Stimulated activated CD4-positive, alpha-beta T cell treated with anti-CD3 and anti-CD28 coated beads, TNF-alpha, amount 100 ng/mL, for 1 hour (primary cell): Measurements from ENCODE around the gene TNFRSF13B.

Experiments used
- DNase-seq, 3 donors: peaks; one replicate each; pipeline ENCODE4 v3.0.0-alpha.2; 2020; ENCODE audit warnings: low read depth in 3 of 3, low spot score in 1 of 3

The TNFRSF13B gene

DNA sequence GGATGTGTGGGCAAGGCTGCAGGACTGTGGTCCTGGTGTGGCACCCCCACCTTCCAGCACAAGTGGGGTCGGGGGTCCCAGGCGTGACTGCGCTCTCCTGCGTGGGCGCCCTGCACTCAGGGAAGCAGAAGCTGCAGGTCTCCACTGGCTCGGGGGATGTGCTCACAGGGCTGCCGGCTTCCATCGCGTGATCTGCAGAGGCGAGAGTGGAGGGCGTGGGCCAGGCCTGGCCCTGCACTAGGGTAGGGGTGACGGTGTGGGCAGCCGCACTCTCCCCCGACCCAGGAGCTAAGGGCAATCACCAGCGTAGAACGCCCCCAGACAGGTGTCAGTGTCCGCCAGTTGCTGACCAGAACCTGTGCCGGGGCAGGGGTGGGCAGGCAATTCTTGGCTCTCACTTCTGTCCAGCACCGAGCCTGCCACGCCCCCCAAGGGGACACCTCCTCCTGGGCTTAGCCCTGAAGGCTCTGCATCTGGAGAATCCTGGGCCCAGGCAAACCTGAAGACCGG, 32.3 kb downstream of the TNFRSF13B start:
- no peak for DNase-seq

DNA sequence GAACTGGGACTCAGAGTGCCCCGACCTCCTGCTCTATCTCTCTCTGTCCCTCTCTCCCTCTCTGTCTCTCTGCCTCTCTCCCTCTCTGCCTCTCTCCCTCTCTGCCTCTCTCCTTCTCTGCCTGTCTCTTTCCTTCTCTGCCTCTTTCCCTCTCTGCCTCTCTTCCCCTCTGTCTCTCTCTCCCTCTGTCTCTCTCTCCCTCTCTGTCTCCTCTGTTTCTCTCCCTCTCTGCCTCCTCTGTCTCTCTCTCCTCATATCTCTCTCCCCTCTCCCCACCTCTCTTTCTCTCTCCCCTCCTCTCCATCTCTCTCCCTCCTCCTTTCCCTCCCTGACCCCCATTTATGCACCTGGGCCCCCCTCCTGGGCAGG, 32.7 kb downstream of the TNFRSF13B start:
- no peak for DNase-seq

DNA sequence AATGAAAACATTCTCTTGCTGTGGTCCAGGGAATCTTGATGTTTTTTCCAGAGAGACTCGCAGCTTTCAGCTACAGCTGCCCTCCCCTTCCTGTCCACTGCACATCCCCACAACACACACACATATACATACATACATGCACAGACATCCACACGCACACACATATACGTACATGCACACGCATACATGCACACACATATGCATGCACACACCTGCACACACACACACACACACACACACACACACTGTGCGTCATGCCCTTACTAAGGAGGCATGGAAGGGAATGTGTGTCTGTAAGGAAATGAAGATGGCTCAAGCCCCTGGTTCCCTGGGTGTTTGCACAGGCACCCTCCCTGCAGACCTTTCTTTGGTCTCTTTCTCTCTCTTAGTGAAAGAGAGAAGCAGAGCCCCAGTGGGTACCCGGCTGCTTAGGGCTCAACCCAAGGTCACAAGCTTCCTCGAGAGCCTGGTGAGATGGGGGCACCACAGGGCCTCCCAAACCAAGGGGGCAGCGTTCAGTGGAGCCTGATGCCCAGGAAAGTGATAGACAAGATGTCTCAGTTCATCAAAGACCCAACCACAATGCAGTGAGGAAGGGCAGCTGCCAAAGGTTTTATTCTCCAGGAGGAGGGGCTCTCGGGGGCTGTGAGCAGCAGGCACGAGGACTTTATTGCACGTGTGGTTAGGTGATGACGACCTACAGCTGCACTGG, 33.3 kb downstream of the TNFRSF13B start:
- DNase-seq, result no peak

DNA sequence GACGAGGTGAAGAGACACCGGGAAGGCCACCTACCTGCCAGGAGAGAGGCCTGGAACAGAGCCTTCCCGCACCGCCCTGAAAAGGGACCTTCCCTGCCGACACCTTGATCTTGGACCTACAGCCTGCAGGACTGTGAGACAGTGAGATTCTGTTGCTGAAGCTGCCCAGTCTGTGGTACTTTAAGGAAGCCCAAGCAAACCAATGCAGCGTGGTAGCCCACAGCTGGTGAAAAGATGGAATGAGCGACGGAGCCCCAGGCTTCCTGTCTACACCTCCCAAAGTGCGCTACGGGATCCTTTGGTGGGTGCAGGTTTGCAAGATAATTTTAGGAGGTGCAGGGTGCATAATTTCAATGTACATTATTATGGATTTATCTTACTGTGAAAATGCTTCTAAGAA, 33.9 kb downstream of the TNFRSF13B start:
- no peak for DNase-seq

DNA sequence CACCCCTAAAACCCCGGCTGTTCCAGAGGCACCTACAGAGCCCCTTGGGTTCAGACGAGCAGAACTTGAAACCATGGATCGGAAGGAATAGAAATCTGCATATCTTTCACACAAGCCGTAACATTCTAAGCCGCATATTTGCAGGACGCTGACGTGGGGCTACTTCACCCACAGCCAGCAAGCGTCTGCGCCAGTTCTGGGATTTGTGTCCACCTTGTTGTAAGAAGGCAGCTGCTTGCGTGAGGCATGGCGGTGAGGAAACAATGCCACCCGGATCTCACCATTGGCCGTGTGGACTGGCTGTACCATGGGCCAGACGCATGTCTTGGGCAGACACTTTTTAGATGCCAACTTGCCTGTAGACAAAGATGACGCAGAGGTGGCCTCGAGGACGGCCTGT, 34.5 kb downstream of the TNFRSF13B start:
- no peak for DNase-seq

DNA sequence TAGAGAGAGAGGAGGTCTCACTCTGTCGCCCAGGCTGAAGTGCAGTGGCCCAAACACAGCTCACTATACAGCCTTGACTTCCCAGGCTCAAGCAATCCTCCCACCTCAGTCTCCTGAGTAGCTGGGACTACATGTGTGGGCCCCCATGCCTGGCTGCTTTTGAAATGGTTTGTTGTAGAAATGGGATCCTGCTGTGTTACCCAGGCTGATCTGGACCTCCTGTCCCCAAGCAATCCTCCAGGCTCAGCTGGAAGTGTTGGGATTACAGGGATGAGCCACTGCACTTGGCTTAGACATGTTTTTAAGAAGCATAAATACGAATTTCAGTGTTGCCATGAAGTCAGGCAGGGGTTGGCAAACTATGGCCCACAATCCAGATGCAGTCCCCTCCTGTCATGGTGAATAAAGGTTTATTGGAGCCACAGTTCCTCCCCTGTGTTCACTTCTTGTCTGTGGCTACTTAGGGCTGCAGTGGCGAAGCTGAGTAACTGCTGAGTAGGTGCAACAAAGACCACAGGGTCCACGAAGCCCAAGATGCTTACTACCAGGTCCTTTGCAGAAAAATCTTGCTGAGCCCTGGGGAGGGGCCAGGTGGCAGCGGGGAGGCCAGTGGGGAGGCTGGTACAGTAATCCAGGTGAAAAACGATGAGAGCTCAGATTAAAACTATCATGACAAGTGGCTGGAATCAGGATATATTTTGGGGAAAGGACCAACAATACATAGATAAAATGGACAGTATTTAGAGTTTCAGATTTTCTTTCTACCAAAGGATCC, 35.2 kb downstream of the TNFRSF13B start:
- no peak for DNase-seq

DNA sequence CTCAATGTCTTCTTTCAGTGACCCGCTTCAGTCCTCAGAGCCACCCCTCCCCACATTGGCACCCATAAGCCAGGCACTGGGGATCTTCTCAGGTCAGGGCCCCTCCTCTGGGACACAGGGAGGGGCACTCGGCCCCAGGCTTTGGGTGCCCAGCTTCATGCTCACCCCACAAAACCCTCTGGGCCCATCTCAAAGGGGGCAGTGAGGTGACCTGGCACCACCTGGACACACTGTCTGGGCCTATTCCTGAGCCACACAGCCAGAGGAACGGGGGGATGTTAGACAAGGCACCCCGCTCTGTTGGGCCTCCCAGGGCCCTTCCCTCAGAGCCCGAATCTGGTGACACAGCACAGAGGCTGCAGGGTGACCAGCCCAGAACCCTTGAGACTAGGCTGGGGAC, 36.1 kb downstream of the TNFRSF13B start:
- DNase-seq, result no peak

DNA sequence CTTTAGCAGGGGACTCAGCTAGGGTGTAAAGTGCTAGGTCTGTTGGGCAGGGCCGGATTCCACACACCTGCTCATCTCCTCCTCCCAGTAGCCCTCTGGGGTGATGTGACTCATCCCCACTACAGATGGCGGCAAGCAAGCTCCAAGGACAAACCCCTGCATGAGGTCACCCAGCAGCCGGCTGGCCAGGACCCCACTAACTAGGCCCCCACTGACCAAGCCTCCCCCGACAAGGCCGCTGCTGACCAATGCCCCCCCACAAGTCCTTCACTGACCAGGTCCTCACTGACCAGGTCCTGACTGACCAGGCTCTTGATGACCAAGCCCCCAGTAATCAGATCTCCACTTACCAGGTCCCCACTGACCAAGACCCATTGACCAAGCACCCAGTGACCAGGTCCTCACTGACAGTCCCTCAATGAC, 36.7 kb downstream of the TNFRSF13B start:
- no peak for DNase-seq

DNA sequence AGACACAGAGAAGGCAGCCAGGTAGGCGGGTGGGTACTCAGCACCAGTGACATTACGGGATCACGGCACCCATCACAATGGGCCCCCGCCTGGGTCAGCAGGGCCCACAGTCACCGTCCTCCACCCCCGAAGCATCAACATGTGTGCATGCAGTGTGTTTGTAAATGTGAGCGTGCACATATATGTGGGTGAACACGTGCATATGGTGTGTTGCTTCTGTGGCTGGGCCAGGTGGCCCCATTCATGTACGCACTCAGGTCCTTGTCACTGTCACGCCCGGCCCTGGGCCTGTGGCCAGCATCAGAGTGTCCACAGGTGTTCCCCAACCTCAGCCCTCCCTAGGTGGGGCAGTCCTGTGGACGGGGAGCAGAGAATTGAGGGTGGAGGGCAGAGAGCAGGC, 37.1 kb downstream of the TNFRSF13B start:
- no peak for DNase-seq

DNA sequence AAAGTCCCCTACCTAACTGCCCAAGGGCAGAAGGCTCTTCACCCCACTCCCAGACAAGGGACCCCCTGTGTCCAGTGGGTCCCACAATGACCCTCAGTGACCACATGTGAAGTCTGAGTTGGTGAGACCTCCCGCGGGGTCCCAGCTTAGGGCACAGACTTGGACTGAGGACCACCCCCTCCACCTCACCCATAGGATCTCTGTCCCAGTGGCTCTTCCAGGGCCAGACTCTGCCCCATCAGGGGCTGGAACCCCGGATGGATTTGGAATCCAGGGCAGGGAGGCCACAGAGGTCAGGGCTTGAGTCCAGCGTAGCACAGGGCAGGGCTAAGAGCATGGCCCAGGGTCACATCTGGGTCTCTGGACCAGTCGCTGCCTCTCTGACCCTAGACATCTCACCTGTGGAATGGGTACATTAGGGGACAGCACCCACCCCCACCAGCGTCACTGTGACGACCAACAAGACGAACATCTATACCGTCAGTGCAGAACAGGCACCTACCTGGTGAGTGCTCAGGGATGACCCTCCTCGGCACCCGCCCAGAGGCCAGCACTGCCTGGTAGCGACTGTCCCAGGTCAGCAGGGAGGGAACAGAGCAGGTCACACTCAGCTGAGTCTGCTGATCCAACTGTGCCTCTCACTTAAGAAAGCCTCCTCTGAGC, 37.7 kb downstream of the TNFRSF13B start:
- no peak for DNase-seq

DNA sequence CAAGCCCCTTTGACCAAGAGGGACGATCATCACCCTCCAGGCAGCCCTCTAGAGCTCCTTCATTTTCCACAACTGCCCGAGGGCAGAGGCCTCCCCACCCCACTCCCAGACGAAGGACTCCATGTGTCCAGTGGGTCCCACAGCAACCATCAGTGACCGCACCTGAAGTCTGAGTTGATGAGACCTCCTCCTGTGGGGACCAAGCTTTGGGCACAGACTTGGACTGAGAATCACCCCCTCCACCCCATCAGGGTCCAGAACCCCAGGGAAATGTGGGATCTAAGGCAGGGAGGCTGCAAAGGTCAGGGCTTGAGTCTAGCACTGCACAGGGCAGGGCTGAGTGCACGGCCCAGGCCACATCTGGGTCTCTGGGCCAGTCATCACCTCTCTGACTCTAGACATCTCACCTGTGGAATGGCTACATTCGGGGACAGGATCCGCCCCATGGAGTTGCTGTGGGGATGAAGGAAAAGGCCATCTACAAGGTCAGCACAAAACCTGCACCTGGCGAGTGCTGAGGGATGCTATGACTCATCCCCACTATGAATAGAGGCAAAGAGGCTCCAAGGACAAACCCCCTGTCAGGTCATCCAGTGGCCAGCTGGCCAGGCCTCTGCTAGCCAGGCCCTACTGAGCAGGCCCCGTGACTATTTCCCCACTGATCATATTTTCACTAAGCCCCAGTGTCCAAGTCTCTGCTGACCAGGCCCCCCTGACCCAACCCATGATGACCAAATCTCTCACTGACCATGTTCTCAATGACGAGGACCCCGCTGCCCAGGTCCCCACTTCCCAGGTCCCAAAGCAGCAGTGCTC, 38.4 kb downstream of the TNFRSF13B start:
- no peak for DNase-seq

DNA sequence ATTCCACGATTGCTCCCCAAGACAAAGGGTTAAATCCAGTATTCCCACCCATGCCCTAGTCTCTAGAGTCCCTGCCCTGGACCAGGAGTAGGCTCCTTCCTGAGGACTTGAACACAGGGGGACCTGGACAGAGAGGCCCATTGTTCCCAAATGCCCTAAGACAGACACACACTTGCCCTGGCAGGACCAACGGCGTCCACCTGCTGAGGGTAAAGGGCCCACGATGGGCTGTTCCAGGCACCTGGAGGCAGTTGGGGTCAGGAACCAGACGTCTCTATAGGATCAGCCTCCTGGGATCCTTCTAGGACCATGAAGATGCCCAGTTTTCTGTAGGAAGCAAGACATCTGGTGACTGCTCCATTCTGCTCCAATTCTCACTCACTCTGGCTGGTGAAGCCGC, 39.3 kb downstream of the TNFRSF13B start:
- no peak for DNase-seq

DNA sequence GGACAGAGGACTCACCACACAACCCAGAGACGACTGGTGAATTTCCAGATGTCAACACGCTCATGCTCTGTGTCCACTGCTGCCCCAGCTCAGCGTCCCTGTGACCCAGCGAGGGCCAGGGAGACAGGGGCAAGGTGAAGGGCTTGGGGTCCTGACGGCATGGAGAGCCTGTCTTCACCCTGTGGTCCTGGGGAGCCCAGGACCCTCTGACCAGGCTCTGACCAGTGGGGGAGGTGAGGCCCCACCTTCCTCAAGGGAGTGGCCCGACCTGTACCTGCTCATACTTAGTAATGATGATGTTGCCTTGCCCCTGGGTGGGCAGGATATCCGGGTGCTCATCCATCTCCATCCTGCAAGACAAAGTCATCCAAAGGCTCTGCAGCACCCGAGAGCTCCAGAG, 39.8 kb downstream of the TNFRSF13B start:
- no peak for DNase-seq

DNA sequence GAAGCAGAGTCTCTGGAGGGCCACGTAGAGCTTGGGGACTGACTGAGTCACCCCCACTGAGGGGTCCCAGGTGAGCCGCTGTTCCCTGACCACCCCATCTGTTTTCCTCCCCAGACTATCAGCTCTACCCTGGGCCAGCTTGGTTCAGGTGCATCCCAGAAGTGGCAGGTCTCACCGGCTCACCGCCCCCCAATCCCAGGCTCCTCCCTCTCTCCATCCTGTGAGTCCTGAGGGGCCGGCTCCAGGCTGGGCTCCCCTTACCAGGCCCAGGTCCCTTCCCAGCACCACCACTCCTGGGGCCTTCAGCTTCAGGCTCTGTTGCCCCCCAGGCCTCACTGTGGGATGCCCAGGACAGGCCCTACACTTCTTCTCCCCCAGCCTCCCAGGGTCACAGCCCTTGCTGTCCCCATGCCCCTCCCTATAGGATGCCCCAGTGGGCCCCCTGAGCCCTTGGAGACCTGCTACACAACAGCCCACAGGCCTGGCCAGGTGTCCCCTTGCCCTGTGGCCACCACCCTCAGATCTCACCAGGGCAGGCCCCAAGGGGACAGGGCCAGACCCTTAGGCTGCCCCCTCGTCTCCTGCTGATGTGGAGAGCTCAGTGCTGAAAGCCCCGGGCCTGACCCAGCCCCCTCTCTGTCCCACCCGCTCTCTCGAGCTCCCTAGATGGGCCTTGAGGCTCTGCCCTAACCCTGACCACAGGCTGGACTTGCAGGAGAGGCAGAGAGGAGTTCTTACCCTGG, 40.4 kb downstream of the TNFRSF13B start:
- no peak for DNase-seq

DNA sequence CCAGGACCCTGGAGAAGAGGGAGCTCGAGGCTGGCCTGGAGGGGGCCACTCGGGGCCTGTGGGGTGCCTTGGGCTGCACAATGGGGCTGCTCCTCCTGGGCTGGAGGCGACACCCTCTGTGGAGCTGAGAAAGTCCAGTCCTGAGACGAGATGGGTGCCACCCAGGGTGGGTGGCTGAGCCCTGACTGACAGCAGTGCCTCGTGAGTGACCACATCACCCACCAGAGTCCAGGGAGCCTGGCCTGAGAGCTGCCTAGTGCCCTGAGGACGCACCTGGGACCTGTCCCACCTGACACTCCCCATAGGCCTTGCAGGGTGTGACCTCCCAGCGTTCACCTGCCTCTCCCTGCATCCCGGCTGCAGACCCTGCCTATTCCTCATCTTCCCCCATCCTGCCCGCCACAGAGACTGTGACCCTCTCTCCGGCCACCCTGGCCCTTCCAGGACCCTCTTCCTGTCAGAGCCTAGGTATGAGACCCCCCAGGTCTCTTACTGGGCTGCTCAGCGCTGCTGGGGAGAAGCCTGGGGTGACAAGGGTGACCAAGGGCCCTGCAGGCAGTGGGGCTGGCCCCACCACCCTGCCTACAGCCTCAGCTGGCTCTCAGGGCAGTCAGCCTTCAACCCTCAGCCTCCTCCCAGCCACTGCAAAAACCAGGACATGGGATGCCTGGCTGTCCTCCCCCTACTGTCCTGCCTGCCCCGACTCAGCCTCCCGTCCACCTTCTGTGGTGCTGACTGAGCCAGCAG, 41.2 kb downstream of the TNFRSF13B start:
- no peak for DNase-seq

DNA sequence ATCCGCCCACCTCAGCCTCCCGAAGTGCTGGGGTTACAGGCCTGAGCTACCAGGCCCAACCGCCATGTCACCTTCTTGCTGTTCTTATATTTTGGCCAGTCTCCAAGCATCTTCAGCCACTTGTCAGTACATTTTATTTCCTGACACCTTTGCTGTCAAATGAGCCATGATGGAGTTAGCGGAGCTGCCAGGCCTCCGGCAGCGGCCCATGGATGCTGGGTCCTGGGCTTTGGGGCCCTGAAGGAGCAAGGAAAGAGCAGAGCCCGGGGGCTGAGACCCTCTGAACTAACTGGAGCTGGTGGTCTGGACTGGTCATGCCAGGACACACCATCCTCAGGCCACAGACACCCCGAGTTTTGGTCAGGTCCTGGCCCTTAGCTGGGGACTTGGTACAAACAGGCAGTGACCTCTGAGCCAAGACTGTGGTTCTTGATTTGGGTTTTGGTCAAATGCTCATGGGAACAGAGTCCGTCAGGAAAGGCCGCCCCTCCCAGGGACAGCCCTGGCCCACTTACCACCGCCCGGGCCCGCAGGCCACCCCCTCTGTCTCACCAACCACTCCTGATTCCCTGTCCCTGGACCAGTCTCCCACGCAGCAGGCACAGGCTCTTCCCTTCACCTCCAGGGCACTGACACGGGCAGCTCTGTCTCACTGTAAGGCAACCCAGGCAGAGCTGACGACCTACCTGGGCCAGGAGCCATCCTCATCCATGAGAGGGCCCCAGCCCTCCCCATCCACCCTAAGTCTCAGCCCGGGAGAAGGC, 42.0 kb downstream of the TNFRSF13B start:
- no peak for DNase-seq

DNA sequence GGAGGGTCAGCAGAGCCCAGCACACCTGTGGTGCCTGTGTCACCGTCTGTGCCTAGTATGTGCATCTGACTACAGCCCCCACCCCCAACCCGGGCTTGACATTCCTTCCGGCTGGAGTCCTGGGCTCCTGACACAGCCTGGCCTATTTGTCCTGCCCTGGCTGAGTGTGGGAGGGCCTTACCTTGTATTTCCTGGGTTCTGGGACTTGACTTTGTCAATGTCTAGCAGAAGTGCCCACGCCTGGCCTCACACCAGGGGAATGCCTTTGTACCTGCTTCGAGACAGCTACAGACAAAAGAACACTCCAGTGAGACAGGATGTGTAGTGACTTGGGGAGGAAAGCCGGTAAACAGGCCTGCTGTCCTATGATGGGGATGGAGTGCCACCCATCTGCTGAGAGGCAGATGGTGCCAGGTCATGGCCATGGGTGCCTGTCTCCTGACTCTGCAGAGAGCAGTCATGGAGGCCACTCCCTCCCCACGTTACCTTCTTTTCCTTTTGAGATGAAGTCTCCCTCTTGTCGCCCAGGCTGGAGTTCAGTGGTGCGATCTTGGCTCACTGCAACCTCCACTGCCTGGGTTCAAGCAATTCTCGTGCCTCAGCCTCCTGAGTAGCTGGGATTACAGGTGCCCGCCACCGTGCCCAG, 42.8 kb downstream of the TNFRSF13B start:
- DNase-seq, result no peak

DNA sequence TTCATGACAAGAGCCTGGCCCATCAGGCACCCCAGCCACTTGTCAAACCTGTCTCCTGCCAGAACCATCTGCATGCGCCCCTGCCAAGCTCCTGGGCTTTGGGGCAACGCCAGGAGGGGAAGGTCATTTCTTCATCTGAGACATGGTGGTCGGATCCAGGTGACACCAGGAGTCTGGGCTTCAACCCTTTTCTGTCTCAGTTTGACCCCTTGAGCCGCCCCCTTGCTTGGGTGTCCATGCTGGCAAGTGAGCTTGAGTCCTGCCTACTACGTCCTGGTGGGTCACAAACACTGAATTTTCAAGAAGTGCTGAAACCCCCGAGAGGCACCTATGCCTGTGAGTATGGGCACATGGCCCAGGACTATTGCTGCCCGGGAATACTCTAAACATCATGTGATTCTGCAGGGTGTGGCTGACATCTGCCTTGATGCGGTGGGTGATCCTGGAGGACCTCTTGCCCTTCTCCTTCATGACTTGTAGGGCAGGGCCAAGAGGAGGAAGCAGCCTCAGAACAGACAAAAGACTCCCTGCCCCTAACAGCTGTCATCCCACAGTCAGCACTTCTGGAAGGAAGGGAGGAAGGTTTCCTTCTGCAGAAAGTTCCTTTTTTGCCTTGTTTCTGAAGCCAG, 43.4 kb downstream of the TNFRSF13B start:
- DNase-seq, result no peak
